Adrenal gland (tissue), 12 donors: ENCODE data around the gene ITGA11. TPM values are rescaled to one million over a fixed set of nuclear protein-coding genes. Genes with fewer than 3 reads are reported as not detected.

ENCODE experiments used
- DNase-seq, 7 donors: peaks; one replicate each; pipeline ENCODE4 v3.0.0-alpha.2; 2019 to 2020
- H3K27ac ChIP-seq, 5 donors: fragments of 200-600 bp; sonication (generic) in 4 of 5; 1 replicate in 3 of 5; 2 replicates in 2 of 5; pipeline versions ENCODE4 v1.5.1 to v1.8.0; 2016 to 2020; ENCODE audit warnings: mild to moderate bottlenecking in 1 of 5
- H3K27me3 ChIP-seq: fragments of 200-600 bp; 2 replicates; pipeline ENCODE4 v1.8.0; 2021
- H3K36me3 ChIP-seq, 2 donors: fragments of 200-600 bp; replicated peaks in 1 of 2; 1 replicate in 1 of 2; 2 replicates in 1 of 2; pipeline versions ENCODE4 v1.5.1 to v1.8.0; 2018 to 2022
- H3K4me1 ChIP-seq, 2 donors: fragments of 200-600 bp; replicated peaks in 1 of 2; 1 replicate in 1 of 2; 2 replicates in 1 of 2; pipeline versions ENCODE4 v1.5.1 to v1.8.0; 2018 to 2021
- H3K4me3 ChIP-seq, 4 donors: fragments of 200-600 bp; sonication (generic) in 3 of 4; one replicate each; pipeline ENCODE4 v1.5.1; 2016 to 2018
- H3K9me3 ChIP-seq, 3 donors: fragments of 200-600 bp; sonication (generic) in 1 of 3; replicated peaks in 1 of 3; 1 replicate in 2 of 3; 2 replicates in 1 of 3; pipeline versions ENCODE4 v1.5.1 to v1.8.0; 2016 to 2021
- CTCF ChIP-seq, 6 experiments: fragments of 450-650 bp in 4 of 6; fragments of 200-600 bp in 2 of 6; sonication (generic) in 1 of 6; IDR thresholded peaks; 1 replicate in 5 of 6; 2 replicates in 1 of 6; pipeline versions ENCODE4 v1.5.1 to v1.8.0; 2016 to 2021; ENCODE audit warnings: antibody characterized with exemption in 6 of 6, mild to moderate bottlenecking in 2 of 6, moderate library complexity in 1 of 6
- POLR2A ChIP-seq, 2 donors: fragments of 450-650 bp; IDR thresholded peaks; one replicate each; pipeline ENCODE4 v1.6.1; 2017; ENCODE audit warnings: antibody characterized with exemption in 2 of 2, mild to moderate bottlenecking in 2 of 2, moderate library complexity in 1 of 2
- WGBS, 4 donors: extraction: QIAGEN DNeasy Blood & Tissue Kit in 2 of 4; methylation state at CpG; one replicate each; pipeline versions ENCODE4 v1.1.5 to v1.1.7; 2013 to 2017; 5-methylcytosine and 5-hydroxymethylcytosine counted together
- intact Hi-C, 2 donors: fragments of 100-400 bp; cut with DNase I; formaldehyde crosslinking; loops; one replicate each; pipeline versions ENCODE4 v1.14.1 to v1.15.0; 2022 to 2023
- polyA plus RNA-seq, 3 donors: library from polyadenylated mRNA; stranded (reverse); fragments of 200-250 nt in 2 of 3; fragments of 350-450 nt in 1 of 3; fragmentation: Illumina TruSeq in 1 of 3; extraction: RNeasy Lipid Tissue Mini Kit (QIAGEN cat#74804) in 1 of 3; gene quantifications; one replicate each; pipeline ENCODE4 v1.2.3, GENCODE V29; 2013 to 2014
- total RNA-seq, 9 donors: library from RNA; depleted of rRNA in 4 of 9; stranded (reverse); fragments of >200 nt in 4 of 9; fragments of 120-200 nt in 1 of 9; fragmentation: NEBNext Ultra II Directional in 1 of 9; extraction: Animal tissue kit (Norgen Biotek cat#: 25700) in 1 of 9; gene quantifications; one replicate each; pipeline versions ENCODE4 v1.1.0 to v1.2.4, GENCODE V29; 2013 to 2023
- donor health status: healthy with polysubstance abuse.
- donor health status: Bipolar disorder and iron deficiency.
- donor health status: DM: yes; HTN: yes; CAD: no.
- donor health status: DM: no; HTN: no; CAD: no.
- donor health status: DM: no; HTN: no; CAD: no.
- donor health status: DM: yes; HTN: yes; CAD: no.

Gene ITGA11
- total and polyA plus RNA-seq, 12 donors, result 1.4 to 52.5 (median 7.5) TPM

GRCh38 chr15:68465861-68466560, 34.0 kb upstream of the ITGA11 start:
- DNase-seq, result no peak
- Histone ChIP-seq H3K9me3 (no peaks in the 10 kb centered on the region), H3K4me1 (no peaks in the 10 kb centered on the region), H3K4me3 (no peak overlapping the region), H3K27ac (no peak overlapping the region), H3K27me3 (no peaks in the 10 kb centered on the region), H3K36me3 (no peaks in the 10 kb centered on the region)
- no peak for TF ChIP-seq CTCF (IDR thresholded peaks at IDR 0.05)
- TF ChIP-seq POLR2A (IDR thresholded peaks at IDR 0.05), result no peak
- intact Hi-C loops, result loop anchor here in 1 of 2 donors (10.0 kb wide), 1 partner anchor 141 kb away; no protein-coding TSS in a partner anchor
- 67 to 84% (median 80%) methylated on average over 5 to 6 of the region's 6 CpGs for WGBS, 4 donors

GRCh38 chr15:68464448-68465090, 32.6 kb upstream of the ITGA11 start:
- Histone ChIP-seq H3K9me3 (no peaks in the 10 kb centered on the region), H3K36me3 (no peaks in the 10 kb centered on the region), H3K27me3 (no peaks in the 10 kb centered on the region), H3K27ac (no peak overlapping the region), H3K4me3 (no peak overlapping the region), H3K4me1 (no peaks in the 10 kb centered on the region)
- intact Hi-C loops, result loop anchor here in 1 of 2 donors (10.0 kb wide), 1 partner anchor 140 kb away; no protein-coding TSS in a partner anchor
- no peak for TF ChIP-seq POLR2A (IDR thresholded peaks at IDR 0.05)
- no peak for TF ChIP-seq CTCF (IDR thresholded peaks at IDR 0.05)
- no peak for DNase-seq
- 68 to 73% (median 71%) methylated on average over 5 to 7 of the region's 7 CpGs for WGBS, 4 donors

GRCh38 chr15:68463996-68464395, 32.0 kb upstream of the ITGA11 start:
- Histone ChIP-seq H3K4me3 (no peak overlapping the region), H3K9me3 (no peaks in the 10 kb centered on the region), H3K27me3 (no peaks in the 10 kb centered on the region), H3K36me3 (no peaks in the 10 kb centered on the region), H3K27ac (no peak overlapping the region), H3K4me1 (no peaks in the 10 kb centered on the region)
- DNase-seq, result no peak
- intact Hi-C loops, result loop anchor here in 1 of 2 donors (10.0 kb wide), 1 partner anchor 139 kb away; no protein-coding TSS in a partner anchor
- WGBS, 4 donors, result 46 to 88% (median 69%) methylated on average over 3 of the region's 3 CpGs
- no peak for TF ChIP-seq POLR2A (IDR thresholded peaks at IDR 0.05)
- no peak for TF ChIP-seq CTCF (IDR thresholded peaks at IDR 0.05)

- intact Hi-C loops, result loop anchor here in 1 of 2 donors (10.0 kb wide), 1 partner anchor 139 kb away; no protein-coding TSS in a partner anchor
- no peak for TF ChIP-seq POLR2A (IDR thresholded peaks at IDR 0.05)
- no peak for TF ChIP-seq CTCF (IDR thresholded peaks at IDR 0.05)
- Histone ChIP-seq H3K27ac (no peak overlapping the region), H3K4me3 (no peak overlapping the region), H3K36me3 (no peaks in the 10 kb centered on the region), H3K9me3 (no peaks in the 10 kb centered on the region), H3K27me3 (no peaks in the 10 kb centered on the region), H3K4me1 (no peaks in the 10 kb centered on the region)
- 71 to 81% (median 79%) methylated on average over 5 of the region's 5 CpGs for WGBS, 4 donors
- no peak for DNase-seq
Measured at GRCh38 chr15:68463444-68463843, 31.5 kb upstream of the ITGA11 start.
